ENCODE data around the gene AHCY. TPM values are rescaled to one million over a fixed set of nuclear protein-coding genes. Genes with fewer than 3 reads are reported as not detected.
"Not testable (repeated sequence)": the region's sequence is repeated elsewhere in the genome, so short reads cannot be mapped to it uniquely, and the experiment has no call there.

AHCY gene
- total RNA-seq, 6 experiments from 2014 or later, result 66.5 to 142 (median 111) TPM

GRCh38 chr20:34299556-34300255 lies 3.4 kb downstream of the AHCY start:
- intact Hi-C loops (cut with DNase I), result no loop called here
- Histone ChIP-seq H3K27ac (peak overlapping the region in 1 of 3 donors; percentile 77), H3K9me3 (no peaks in the 10 kb centered on the region), H3K36me3 (peaks cover 0 to 6% (median 0%) of the 10 kb centered on the region in 4 donors), H3K4me1 (peaks cover 0 to 46% (median 21%) of the 10 kb centered on the region in 4 donors), H3K4me3 (no peak overlapping the region), H3K27me3 (no peaks in the 10 kb centered on the region)
- 66% methylated on average over 11 of the region's 11 CpGs for WGBS (ENCODE audit: insufficient coverage, low coverage, low lambda C conversion rate, missing lambda C conversion rate)
- DNase-seq (no peak), ATAC-seq (no peak)
- no peak for TF ChIP-seq POLR2A (IDR thresholded peaks at IDR 0.05)
- TF ChIP-seq CTCF (IDR thresholded peaks at IDR 0.05), result no peak

DNA sequence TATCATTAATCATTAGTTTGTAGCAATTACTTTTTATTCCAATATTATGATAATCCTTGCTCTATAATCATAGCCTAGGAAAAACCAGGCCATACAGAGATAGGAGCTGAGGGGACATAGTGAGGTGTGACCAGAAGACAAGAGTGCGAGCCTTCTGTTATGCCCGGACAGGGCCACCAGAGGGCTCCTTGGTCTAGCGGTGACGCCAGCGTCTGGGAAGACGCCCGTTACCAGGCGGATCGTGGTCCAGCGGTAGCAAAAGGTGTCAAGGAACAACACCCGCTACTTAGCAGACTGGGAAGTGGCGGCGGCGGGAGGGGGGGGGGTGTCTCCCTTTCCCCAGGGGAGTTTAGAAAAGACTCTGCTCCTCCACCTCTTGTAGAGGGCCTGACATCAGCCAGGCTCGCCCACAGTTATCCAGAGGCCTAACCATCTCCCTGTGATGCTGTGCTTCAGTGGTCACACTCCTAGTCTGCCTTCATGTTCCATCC lies 4.8 kb downstream of the AHCY start:
- TF ChIP-seq CTCF (IDR thresholded peaks at IDR 0.05), result peak; percentile 27 to 41 (median 36)
- intact Hi-C loops (cut with DNase I); ATAC-seq; H3K27me3 ChIP-seq; H3K27ac ChIP-seq; H3K4me3 ChIP-seq; H3K9me3 ChIP-seq; DNase-seq: not testable (repeated sequence)
- WGBS (ENCODE audit: insufficient coverage, low coverage, low lambda C conversion rate, missing lambda C conversion rate), result no CpG with 5 or more reads among the region's 15 CpGs
- Histone ChIP-seq H3K4me1 (peaks cover 0 to 46% (median 21%) of the 10 kb centered on the region in 4 donors), H3K36me3 (peaks cover 0 to 18% (median 5%) of the 10 kb centered on the region in 4 donors)

GRCh38 chr20:34296468-34296867 lies 6.7 kb downstream of the AHCY start:
- WGBS (ENCODE audit: insufficient coverage, low coverage, low lambda C conversion rate, missing lambda C conversion rate), result 41% methylated on average over 3 of the region's 3 CpGs
- Histone ChIP-seq H3K9me3 (no peaks in the 10 kb centered on the region), H3K4me1 (peaks cover 0 to 37% (median 16%) of the 10 kb centered on the region in 4 donors), H3K36me3 (peaks cover under 1 to 37% (median 13%) of the 10 kb centered on the region in 4 donors), H3K27me3 (no peaks in the 10 kb centered on the region), H3K4me3 (no peak overlapping the region), H3K27ac (peak overlapping the region in 2 of 3 donors; percentile 4 to 30)
- TF ChIP-seq CTCF (IDR thresholded peaks at IDR 0.05) (no peak), POLR2A (IDR thresholded peaks at IDR 0.05) (no peak)
- ATAC-seq, result peak; percentile 36 to 47 (median 42)
- no peak for DNase-seq
- intact Hi-C loops (cut with DNase I), result no loop called here

- peak in 1 of 4 donors; percentile 4 for ATAC-seq
Measured at GRCh38 chr20:34295284-34295683, 7.9 kb downstream of the AHCY start.

More at GRCh38 chr20:34295284-34295683, 7.9 kb downstream of the AHCY start:
- Histone ChIP-seq H3K4me3 (no peak overlapping the region), H3K9me3 (no peaks in the 10 kb centered on the region), H3K4me1 (peaks cover 0 to 25% (median 10%) of the 10 kb centered on the region in 4 donors), H3K27me3 (no peaks in the 10 kb centered on the region), H3K27ac (no peak overlapping the region), H3K36me3 (peaks cover 2 to 49% (median 23%) of the 10 kb centered on the region in 4 donors)
- TF ChIP-seq POLR2A (IDR thresholded peaks at IDR 0.05) (no peak), CTCF (IDR thresholded peaks at IDR 0.05) (no peak)
- intact Hi-C loops (cut with DNase I), result no loop called here
- DNase-seq, result no peak
- WGBS (ENCODE audit: insufficient coverage, low coverage, low lambda C conversion rate, missing lambda C conversion rate), result 78% methylated on average over 3 of the region's 24 CpGs
